GM21825 (cell line): ENCODE data around the gene FOXR2.

Experiments
- ATAC-seq: cut with Tn5 transposase; IDR thresholded peaks from one replicate; pipeline ENCODE4 v1.9.1; 2021; ENCODE audit warnings: mild to moderate bottlenecking, moderate library complexity; ENCODE audit not compliant: unreplicated experiment

FOXR2 gene, protein sequence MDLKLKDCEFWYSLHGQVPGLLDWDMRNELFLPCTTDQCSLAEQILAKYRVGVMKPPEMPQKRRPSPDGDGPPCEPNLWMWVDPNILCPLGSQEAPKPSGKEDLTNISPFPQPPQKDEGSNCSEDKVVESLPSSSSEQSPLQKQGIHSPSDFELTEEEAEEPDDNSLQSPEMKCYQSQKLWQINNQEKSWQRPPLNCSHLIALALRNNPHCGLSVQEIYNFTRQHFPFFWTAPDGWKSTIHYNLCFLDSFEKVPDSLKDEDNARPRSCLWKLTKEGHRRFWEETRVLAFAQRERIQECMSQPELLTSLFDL

DNA sequence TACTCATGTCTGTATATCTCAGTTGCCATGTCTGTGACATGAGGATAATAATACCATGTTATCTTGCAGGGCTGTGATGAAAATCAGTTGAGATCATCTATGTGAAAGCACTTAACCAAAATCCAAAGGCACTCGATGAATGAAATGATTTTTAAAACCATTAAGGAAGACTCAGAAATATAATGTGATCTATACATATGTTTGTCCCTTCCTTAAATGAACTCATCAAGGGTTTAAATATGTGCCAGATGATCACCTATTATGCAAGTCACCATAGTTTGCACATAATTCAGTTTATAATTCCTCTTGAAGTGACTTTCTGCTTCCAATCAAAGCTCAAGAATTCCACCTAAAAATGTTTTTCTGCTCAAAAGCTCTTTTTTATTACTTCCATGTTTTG lies at the start of gene FOXR2:
Gene FOXR2 (plus strand): TSS at position 301 of the 400 bp plus-strand sequence. CDS start 312 bp downstream, outside the sequence.
- ATAC-seq: no peak

DNA sequence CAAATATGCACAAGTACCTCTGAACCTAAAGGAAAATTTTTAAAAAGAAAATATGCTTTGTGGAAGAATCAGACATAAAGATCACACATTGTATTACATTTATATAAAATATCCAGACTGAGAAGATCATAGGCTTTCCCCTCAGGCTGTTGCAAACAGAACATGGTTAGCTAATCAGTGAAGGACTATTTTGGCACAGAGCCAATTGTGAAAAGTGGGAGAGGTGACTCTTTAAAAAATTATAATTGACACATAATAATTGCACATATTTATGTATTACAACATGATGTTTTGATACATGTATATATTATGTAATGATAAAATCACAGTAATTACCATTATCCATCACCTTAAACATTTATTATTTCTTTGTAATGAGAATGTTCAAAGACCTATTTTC lies 44.1 kb upstream of the FOXR2 start:
- ATAC-seq: no peak

DNA sequence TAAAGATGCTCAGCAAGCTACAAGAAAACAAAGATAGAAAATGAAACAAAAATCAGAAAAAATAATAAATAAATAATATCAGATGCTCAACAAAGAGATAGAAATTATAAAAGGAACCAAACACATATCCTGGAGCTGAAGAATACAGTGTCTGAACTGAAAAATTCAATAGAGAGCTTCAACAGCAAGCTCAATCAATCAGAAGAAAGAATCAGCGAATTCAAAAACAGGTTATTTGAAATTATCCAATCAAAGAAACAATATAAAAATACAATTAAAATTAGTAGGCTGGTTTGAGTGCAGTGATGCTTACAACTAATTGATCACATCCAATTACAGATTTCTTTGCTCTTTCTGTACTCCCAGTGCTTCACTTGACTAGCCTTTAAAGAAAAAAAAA lies 40.8 kb upstream of the FOXR2 start:
- no peak for ATAC-seq

DNA sequence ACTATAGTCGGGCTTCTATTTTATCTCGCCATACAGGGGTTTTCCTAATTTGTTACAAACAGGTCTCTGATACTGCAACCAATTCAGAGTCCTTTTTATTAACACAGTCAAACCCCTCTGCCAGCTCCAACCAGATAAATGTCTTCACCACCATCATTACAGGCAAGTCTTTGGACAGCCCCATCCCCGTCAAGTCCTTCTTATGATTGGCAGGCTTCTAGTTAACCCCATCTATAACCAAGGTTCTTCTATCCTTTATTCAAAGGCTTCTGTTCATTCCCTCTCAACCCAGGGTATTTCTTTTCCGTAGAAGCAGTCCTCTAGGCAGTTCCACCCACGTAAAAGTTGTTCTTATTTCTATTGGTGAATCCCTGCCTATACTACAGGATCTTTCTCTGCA lies 29.9 kb upstream of the FOXR2 start:
- no peak for ATAC-seq

DNA sequence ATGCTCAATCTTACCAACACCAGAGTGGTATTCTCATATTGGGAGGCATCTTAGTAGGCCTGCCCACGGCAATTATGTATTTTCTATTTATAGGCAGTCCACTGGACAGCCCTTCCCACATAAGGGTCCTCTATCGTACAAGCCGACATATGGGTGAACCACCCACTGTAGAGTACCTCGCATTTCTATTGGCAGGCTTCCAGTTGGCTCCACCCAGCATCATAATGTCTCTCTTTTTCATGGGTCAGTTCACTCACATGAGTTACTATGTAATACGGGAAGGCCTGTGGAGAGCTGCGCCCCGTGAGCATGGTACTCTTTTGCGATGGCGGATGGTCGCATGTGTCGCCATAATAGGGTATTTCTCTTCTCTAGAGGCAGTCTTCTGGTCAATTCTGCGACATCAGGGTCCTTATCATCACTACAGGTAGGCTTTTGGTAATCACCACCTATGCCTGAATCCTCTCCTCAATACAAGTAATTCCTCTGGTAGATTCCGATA lies 29.4 kb upstream of the FOXR2 start:
- ATAC-seq: no peak

DNA sequence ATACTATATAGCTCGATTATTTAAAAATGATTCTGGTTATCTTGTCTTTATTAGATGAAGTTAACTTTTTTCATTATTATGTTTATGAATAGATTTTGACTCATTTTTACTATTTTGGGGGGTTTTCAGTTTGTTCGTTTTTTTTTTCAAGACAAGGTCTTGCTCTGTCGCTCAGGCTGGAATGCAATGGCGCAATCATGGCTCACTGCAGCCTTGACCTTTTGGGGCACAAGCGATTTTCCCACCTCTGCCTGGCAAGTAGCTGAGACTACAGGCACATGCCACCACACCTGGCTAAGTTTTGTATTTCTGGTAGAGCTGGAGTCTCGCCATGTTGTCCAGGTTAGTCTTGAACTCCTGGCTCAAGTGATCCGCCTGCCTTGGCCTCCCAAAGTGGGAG lies 24.9 kb upstream of the FOXR2 start:
- ATAC-seq: no peak

DNA sequence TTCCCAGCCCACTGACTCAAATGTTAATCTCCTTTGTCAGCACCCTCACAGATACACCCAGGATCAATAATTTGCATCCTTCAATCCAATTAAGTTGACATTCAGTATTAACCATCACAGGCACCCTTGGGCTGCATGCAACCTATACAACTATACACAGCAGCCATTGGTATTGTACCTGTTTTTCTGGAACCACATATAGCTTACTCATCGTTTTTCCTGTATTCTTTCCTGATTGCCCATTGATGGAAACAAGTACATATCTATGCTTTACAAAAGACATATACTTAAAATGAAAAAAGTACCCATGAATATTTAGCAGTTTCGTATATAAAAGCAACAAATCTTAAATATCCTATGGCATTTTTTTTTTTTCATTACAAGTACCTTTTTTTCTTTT lies 3.7 kb upstream of the FOXR2 start:
- ATAC-seq: no peak

DNA sequence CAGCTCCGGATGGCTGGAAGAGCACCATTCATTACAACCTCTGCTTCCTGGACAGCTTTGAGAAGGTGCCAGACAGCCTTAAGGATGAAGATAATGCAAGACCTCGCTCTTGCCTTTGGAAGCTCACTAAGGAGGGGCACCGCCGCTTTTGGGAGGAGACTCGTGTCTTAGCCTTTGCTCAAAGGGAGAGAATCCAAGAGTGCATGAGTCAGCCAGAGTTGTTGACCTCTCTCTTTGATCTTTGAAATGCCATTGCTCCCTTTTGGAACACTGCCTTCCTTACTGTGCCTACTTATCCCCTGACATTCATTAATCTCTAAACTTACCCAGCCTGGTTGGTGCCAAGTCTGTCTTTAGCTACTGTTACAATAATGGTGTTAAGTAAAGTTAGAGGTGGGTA lies 1.2 kb downstream of the FOXR2 start:
- ATAC-seq: no peak

DNA sequence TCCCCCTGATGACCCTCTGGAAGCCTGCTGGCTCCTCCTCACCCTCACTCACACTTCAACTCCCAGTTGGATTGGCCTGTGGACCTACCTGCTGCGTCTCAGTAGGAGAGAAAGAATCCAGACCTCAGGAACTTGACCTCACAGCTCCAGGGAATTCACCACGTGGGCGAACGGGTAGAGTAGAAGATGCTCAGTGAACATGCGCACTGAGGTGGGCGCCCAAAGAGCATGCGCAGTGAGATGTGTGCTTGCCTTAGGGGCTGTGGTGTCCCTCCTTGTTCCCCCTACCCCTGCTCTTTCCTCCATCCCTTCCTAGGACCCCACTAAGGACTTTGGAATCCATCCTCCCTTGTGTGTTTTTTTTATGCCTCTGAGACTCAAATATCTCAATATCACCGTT lies 12.9 kb downstream of the FOXR2 start:
- no peak for ATAC-seq

DNA sequence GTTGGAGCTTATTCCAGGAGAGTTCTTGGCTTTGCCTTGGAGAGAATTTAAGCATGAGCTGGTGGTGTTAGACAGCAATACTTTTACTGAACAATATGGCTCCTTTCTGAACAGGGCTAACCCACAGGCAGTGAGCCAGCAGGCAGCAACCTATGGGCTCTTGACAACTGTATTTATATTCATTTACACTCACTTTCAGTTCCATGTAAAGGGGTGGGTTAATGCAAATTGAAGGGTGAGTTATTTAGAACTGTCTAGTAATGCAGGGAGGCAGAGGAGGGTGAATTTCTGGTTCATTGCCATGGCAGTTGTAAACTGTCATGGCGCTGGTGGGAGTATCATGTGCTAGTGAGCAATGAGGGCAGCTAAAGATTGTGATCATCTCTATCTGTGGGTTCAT lies 15.7 kb downstream of the FOXR2 start:
- peak; percentile 41 for ATAC-seq

DNA sequence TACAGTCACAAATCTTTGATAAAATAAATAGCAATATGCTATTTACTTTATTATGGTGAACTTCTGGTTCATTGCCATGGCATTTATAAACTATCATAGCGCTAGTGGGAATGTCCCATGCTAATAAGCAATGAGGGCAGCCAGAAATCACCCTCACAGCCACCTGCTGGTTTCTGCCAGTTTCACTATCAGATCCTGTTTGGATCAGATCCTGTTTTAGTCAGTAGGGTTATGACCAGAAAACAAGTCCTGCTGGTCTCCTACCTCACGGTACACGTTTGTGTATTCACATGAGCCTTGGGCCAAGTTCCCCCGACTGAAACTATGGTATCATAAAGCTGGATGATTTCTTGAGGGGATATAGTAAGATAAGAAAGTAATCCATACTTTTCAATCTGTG lies 17.7 kb downstream of the FOXR2 start:
- peak; percentile 73 for ATAC-seq

DNA sequence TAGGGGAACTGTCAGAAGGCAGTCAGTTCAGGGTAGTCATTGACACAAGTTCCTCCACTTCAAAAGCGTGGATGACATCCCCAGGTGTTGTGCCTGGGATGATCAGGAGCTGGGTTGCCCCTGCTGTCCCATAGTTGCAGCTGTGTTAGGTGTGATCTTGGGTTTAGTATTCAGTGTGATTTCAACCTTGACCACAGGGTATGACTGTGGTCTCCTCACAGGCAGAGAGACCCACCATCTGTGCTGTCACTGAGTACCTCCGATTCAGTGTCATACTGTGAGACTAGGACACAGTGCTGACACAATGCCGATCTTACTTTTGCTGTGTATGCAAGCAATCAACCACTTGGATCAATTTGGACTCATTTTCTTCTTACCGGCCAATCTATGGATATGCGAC lies 25.2 kb downstream of the FOXR2 start:
- peak; percentile 40 for ATAC-seq

DNA sequence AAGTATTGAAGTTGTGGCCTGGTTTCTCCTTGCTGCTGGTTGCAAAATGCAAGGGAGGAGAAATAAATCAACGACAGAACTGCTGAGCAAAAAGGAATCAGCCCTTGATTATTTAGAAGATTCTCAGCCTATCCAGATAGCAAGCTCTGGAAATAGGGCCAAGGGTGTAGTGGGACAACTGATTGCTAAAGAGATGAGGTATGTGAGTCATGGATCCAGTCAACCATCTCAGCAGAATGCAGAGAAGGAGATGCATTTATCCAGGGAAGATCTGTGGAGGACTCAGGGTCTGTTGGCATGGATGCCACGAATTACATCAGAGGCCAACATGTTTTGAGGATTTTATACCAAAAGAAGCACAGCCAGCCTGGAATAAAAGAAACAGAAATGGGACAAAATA lies 36.7 kb downstream of the FOXR2 start:
- ATAC-seq: no peak

DNA sequence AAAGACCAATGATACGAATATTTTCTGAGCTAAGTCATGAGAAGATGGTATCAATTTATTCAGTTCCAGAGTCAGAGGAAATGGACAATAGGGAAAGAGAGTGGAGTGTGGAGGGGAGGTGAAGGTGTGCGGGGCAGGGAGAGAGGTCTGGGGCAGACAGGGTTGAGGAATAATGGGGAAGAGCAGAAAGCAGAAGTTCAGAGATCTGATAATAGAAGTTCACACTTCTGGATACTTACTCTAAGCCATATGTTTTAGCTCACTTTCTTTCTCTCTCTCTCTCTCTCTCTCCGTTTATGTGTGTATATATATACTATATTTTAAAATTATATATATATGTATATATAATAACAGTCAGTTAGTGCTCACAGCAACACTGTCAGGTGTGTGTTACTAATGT lies 40.4 kb downstream of the FOXR2 start:
- no peak for ATAC-seq

DNA sequence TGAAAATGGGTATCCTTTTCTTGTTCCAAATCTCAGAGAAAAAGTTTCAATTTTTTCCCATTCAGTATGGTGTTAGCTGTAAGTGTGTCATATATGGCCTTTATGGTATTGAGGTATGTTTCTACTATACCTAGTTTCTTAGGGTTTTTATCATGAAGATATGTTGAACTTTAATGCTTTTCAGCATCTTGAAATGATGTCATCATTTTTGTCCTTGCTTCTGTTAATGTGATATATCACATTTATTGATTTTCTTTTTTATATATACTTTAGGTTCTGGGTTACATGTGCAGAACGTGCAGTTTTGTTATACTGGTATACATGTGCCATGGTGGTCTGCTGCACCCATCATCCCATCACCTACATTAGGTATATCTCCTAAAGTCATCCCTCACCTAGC lies 44.9 kb downstream of the FOXR2 start:
- no peak for ATAC-seq
